HEK293T (cell line): ENCODE results near the gene TRAM2.

ENCODE experiments used
- ARNT ChIP-seq: fragments of 450-650 bp; IDR thresholded peaks from 2 replicates; pipeline ENCODE4 v1.6.1; 2017; ENCODE audit warnings: mild to moderate bottlenecking
- BHLHE40 ChIP-seq: fragments of 450-650 bp; IDR thresholded peaks from 2 replicates; pipeline ENCODE4 v1.6.1; 2016; ENCODE audit warnings: mild to moderate bottlenecking, moderate library complexity, borderline replicate concordance
- ELF4 ChIP-seq: fragments of 450-650 bp; IDR thresholded peaks from 2 replicates; pipeline ENCODE4 v1.6.1; 2017; ENCODE audit warnings: antibody characterized with exemption
- FOXA1 ChIP-seq: fragments of 450-650 bp; IDR thresholded peaks from 2 replicates; pipeline ENCODE4 v1.6.1; 2016; ENCODE audit warnings: mild to moderate bottlenecking
- FOXM1 ChIP-seq: fragments of 450-650 bp; IDR thresholded peaks from 2 replicates; pipeline ENCODE4 v1.6.1; 2017; ENCODE audit warnings: mild to moderate bottlenecking, borderline replicate concordance
- HDGF ChIP-seq: fragments of 450-650 bp; IDR thresholded peaks from 2 replicates; pipeline ENCODE4 v1.6.1; 2017; ENCODE audit warnings: antibody characterized with exemption, borderline replicate concordance
- L3MBTL2 ChIP-seq: fragments of 450-650 bp; conservative IDR thresholded peaks from 2 replicates; pipeline ENCODE4 v1.6.1; 2016; ENCODE audit warnings: mild to moderate bottlenecking
- LEF1 ChIP-seq: fragments of 450-650 bp; IDR thresholded peaks from 2 replicates; pipeline ENCODE4 v1.6.1; 2017; ENCODE audit warnings: mild to moderate bottlenecking, borderline replicate concordance
- PKNOX1 ChIP-seq: fragments of 450-650 bp; IDR thresholded peaks from 2 replicates; pipeline ENCODE4 v1.6.1; 2016
- SP1 ChIP-seq: fragments of 450-650 bp; IDR thresholded peaks from 2 replicates; pipeline ENCODE4 v1.6.1; 2017
- SUZ12 ChIP-seq: fragments of 450-650 bp; IDR thresholded peaks from 2 replicates; pipeline ENCODE4 v1.6.1; 2016; ENCODE audit warnings: mild to moderate bottlenecking
- TARDBP ChIP-seq: fragments of 450-650 bp; IDR thresholded peaks from 2 replicates; pipeline ENCODE4 v1.6.1; 2016
- ZNF384 ChIP-seq: fragments of 450-650 bp; IDR thresholded peaks from 2 replicates; pipeline ENCODE4 v1.6.1; 2016

GRCh38 chr6:52491203-52492069 is 85.4 kb downstream of the TRAM2 start:
- TF ChIP-seq SUZ12 (no peak), FOXM1 (no peak), TARDBP (no peak), SP1 (no peak), HDGF (no peak), L3MBTL2 (no peak), ARNT (no peak), LEF1 (no peak), ELF4 (no peak), PKNOX1 (no peak), FOXA1 (no peak), BHLHE40 (no peak), ZNF384 (no peak)
